Measurements from ENCODE around the gene CHCHD6. TPM values are rescaled to one million over a fixed set of nuclear protein-coding genes. Genes with fewer than 3 reads are reported as not detected.

The CHCHD6 gene
- total RNA-seq, 2 experiments from 2014 or later, result 15.0 to 16.2 TPM

GRCh38 chr3:126995926-126996512 is 292.0 kb downstream of the CHCHD6 start:
- H3K27me3 Mint-ChIP-seq, result no peaks in the 10 kb centered on the region
- H3K27ac Mint-ChIP-seq, result no peak overlapping the region
- H3K4me1 Mint-ChIP-seq, result peaks cover 2% of the 10 kb centered on the region
- no peak overlapping the region for H3K4me3 Mint-ChIP-seq
- H3K36me3 Mint-ChIP-seq, result no peaks in the 10 kb centered on the region
- H3K9me3 Mint-ChIP-seq, result no peaks in the 10 kb centered on the region
- no peak for DNase-seq

- H3K4me1 Mint-ChIP-seq, result peaks cover 2% of the 10 kb centered on the region
- DNase-seq, result no peak
- H3K4me3 Mint-ChIP-seq, result no peak overlapping the region
- no peaks in the 10 kb centered on the region for H3K36me3 Mint-ChIP-seq
- no peak overlapping the region for H3K27ac Mint-ChIP-seq
- H3K9me3 Mint-ChIP-seq, result no peaks in the 10 kb centered on the region
- H3K27me3 Mint-ChIP-seq, result no peaks in the 10 kb centered on the region
Observed at GRCh38 chr3:126996905-126997304, 292.9 kb downstream of the CHCHD6 start.

- H3K27me3 Mint-ChIP-seq, result no peaks in the 10 kb centered on the region
- no peaks in the 10 kb centered on the region for H3K36me3 Mint-ChIP-seq
- H3K4me1 Mint-ChIP-seq, result peaks cover 2% of the 10 kb centered on the region
- DNase-seq, result no peak
- H3K9me3 Mint-ChIP-seq, result no peaks in the 10 kb centered on the region
- H3K4me3 Mint-ChIP-seq, result no peak overlapping the region
- no peak overlapping the region for H3K27ac Mint-ChIP-seq
Observed at GRCh38 chr3:126997455-126998038, 293.5 kb downstream of the CHCHD6 start.

- Mint-ChIP-seq H3K4me3 (no peak overlapping the region), H3K9me3 (no peaks in the 10 kb centered on the region), H3K4me1 (peaks cover 2% of the 10 kb centered on the region), H3K27ac (no peak overlapping the region), H3K36me3 (no peaks in the 10 kb centered on the region), H3K27me3 (no peaks in the 10 kb centered on the region)
- DNase-seq, result no peak
Observed at GRCh38 chr3:126998320-126998719, 294.3 kb downstream of the CHCHD6 start.

GRCh38 chr3:126998728-126999127 is 294.7 kb downstream of the CHCHD6 start:
- Mint-ChIP-seq H3K36me3 (no peaks in the 10 kb centered on the region), H3K9me3 (no peaks in the 10 kb centered on the region), H3K27me3 (no peaks in the 10 kb centered on the region), H3K4me1 (peaks cover 2% of the 10 kb centered on the region), H3K27ac (no peak overlapping the region), H3K4me3 (no peak overlapping the region)
- no peak for DNase-seq

GRCh38 chr3:126999383-126999782 is 295.3 kb downstream of the CHCHD6 start:
- Mint-ChIP-seq H3K4me1 (peaks cover 2% of the 10 kb centered on the region), H3K27ac (no peak overlapping the region)

GRCh38 chr3:127000119-127000518 is 296.1 kb downstream of the CHCHD6 start:
- DNase-seq, result no peak
- H3K4me3 Mint-ChIP-seq, result no peak overlapping the region
- no peaks in the 10 kb centered on the region for H3K27me3 Mint-ChIP-seq
- no peaks in the 10 kb centered on the region for H3K9me3 Mint-ChIP-seq
- no peak overlapping the region for H3K27ac Mint-ChIP-seq
- H3K36me3 Mint-ChIP-seq, result no peaks in the 10 kb centered on the region
- peaks cover 2% of the 10 kb centered on the region for H3K4me1 Mint-ChIP-seq

More at GRCh38 chr3:126999383-126999782, 295.3 kb downstream of the CHCHD6 start:
- no peak for DNase-seq
- no peak overlapping the region for H3K4me3 Mint-ChIP-seq
- H3K9me3 Mint-ChIP-seq, result no peaks in the 10 kb centered on the region
- no peaks in the 10 kb centered on the region for H3K36me3 Mint-ChIP-seq
- no peaks in the 10 kb centered on the region for H3K27me3 Mint-ChIP-seq

- no peak overlapping the region for H3K4me3 Mint-ChIP-seq
- no peak for DNase-seq
- no peaks in the 10 kb centered on the region for H3K9me3 Mint-ChIP-seq
- no peak overlapping the region for H3K27ac Mint-ChIP-seq
- H3K27me3 Mint-ChIP-seq, result no peaks in the 10 kb centered on the region
- H3K36me3 Mint-ChIP-seq, result no peaks in the 10 kb centered on the region
- H3K4me1 Mint-ChIP-seq, result peaks cover 2% of the 10 kb centered on the region
Observed at GRCh38 chr3:127000761-127001160, 296.7 kb downstream of the CHCHD6 start.

- Mint-ChIP-seq H3K4me3 (no peak overlapping the region), H3K36me3 (no peaks in the 10 kb centered on the region), H3K27me3 (no peaks in the 10 kb centered on the region), H3K4me1 (peaks cover 2% of the 10 kb centered on the region), H3K9me3 (no peaks in the 10 kb centered on the region), H3K27ac (no peak overlapping the region)
- DNase-seq, result no peak
Observed at GRCh38 chr3:127001486-127002194, 297.6 kb downstream of the CHCHD6 start.

- H3K36me3 Mint-ChIP-seq, result no peaks in the 10 kb centered on the region
- DNase-seq, result no peak
Observed at GRCh38 chr3:127002195-127003174, 298.4 kb downstream of the CHCHD6 start.

GRCh38 chr3:127003175-127003555 is 299.1 kb downstream of the CHCHD6 start:
- H3K27me3 Mint-ChIP-seq, result no peaks in the 10 kb centered on the region
- H3K4me1 Mint-ChIP-seq, result no peaks in the 10 kb centered on the region
- H3K9me3 Mint-ChIP-seq, result no peaks in the 10 kb centered on the region
- no peaks in the 10 kb centered on the region for H3K36me3 Mint-ChIP-seq
- H3K27ac Mint-ChIP-seq, result no peak overlapping the region
- H3K4me3 Mint-ChIP-seq, result no peak overlapping the region
- no peak for DNase-seq

More at GRCh38 chr3:127002195-127003174, 298.4 kb downstream of the CHCHD6 start:
- Mint-ChIP-seq H3K27me3 (no peaks in the 10 kb centered on the region), H3K9me3 (no peaks in the 10 kb centered on the region), H3K4me1 (no peaks in the 10 kb centered on the region), H3K4me3 (no peak overlapping the region), H3K27ac (no peak overlapping the region)

- DNase-seq, result no peak
- no peaks in the 10 kb centered on the region for H3K27me3 Mint-ChIP-seq
- H3K27ac Mint-ChIP-seq, result no peak overlapping the region
- H3K4me3 Mint-ChIP-seq, result no peak overlapping the region
- H3K36me3 Mint-ChIP-seq, result no peaks in the 10 kb centered on the region
- H3K4me1 Mint-ChIP-seq, result no peaks in the 10 kb centered on the region
- H3K9me3 Mint-ChIP-seq, result no peaks in the 10 kb centered on the region
Observed at GRCh38 chr3:127003601-127004280, 299.7 kb downstream of the CHCHD6 start.

GRCh38 chr3:127004641-127005397 is 300.8 kb downstream of the CHCHD6 start:
- Mint-ChIP-seq H3K9me3 (no peaks in the 10 kb centered on the region), H3K36me3 (no peaks in the 10 kb centered on the region), H3K27me3 (no peaks in the 10 kb centered on the region), H3K4me3 (no peak overlapping the region), H3K27ac (no peak overlapping the region), H3K4me1 (no peaks in the 10 kb centered on the region)
- no peak for DNase-seq
